Femur (tissue), 1 donor: ENCODE results near the gene TALDO1.

Experiments
- DNase-seq: peaks from one replicate; pipeline ENCODE4 v3.0.0-alpha.2; 2017

The TALDO1 gene

DNA sequence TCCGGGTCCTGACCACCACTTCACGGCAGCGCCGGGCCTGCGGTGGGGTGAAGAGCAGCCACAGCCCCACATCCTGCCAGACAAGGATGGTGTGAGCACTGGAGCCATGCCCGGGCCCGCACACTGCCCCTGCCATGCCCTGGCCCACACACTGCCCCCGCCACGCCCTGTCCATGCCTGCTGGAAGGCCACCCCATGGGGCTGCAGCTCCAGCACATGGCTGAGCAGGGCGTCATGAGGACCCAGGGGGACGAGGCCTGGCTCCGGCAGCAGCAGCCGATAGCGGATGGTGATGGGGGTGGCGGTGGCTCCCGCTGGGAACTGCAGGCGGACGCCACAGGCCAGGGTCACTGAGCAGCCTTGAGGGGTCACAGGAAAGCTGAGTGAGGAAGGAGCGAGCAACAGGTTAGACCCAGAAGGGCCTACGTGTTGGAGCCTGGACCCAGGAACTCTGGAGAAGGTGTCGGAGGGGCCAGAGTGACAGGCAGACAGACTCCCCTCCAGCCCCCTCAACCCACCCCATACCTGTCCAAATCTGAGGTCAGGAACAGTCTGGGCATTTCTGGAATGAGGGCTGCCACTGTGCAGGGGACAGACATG, 54.9 kb downstream of the TALDO1 start:
- no peak for DNase-seq

DNA sequence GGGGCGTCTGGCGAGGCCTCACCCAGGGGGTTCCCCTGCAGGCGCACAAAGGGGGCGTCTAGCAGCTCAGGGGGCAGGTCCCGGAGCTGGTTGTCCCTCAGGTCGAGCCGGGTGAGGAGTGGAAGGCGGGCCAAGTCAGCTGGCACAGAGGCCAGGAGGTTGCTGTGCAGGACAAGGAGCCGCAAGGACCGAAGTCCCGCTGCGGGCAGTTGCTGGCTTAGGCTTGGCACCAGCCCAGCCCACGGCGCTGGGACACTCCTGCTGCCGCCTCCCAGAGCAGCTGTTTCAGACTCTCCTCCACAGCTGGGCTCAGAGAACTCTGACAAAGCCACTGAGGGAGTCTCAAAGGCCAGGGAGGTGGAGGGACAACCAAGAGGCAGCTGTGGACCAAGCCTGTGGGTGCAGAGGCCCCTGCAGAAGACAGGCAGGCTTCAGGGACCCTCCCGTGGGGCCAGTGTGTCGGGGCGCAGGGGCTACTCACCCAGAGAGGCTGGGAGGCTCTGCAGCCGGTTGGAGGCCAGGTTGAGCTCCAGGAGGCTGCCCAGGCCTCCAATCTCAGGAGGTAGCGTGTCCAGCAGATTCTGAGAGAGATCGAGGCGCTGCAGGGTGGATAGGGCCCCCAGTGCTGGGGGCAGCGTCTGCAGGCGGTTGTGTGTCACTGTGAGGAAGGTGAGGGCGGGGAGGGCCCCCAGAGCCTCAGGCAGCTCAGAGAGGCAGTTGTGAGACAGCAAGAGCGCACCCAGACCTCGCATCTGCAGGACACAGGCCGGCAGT, 55.6 kb downstream of the TALDO1 start:
- no peak for DNase-seq

- no peak for DNase-seq
These were observed 56.1 kb downstream of the TALDO1 start for GRCh38 chr11:803467-803742.

GRCh38 chr11:803770-804598, 56.7 kb downstream of the TALDO1 start:
- DNase-seq = no peak

- DNase-seq = no peak
These were observed 57.3 kb downstream of the TALDO1 start for GRCh38 chr11:804599-804964.

DNA sequence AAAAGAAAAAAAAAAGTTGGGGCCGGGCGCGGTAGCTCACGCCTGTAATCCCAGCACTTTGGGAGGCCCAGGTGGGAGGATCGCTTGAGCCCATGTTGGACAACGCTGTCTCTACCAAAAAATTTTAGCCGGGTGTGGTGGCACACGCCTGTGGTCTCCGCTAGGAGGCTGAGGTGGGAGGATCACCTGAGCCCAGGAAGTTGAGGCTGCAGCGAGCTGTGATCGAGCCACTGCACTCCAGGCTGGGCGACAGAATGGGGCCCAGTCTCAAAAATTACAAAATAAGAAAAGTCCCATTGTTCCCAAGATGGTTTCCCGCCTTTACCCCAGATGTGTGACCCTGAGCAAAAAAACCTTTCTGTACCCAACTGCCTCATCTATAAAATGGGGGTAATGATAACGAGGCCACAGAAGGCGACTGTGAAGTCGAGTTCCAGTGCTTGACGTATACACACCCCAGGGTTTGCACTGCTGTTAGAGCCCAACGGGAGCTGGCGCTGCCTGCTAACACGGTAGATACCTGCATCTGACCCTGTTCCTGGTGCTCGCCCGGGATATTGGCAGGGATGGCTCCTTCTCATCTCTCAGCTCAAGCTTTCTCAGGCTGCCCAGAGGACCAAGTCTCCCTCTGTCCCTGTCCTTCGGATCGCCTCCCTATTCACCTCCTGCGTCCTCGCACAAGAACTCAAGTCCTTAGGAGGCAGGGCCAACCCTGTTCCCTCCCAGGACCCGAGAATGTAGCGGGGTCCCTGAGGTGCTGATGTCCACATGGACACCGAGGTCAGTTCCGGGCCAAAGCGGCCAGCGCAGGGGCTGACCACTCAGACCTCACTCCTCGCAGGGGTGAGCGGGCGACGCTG, 61.4 kb downstream of the TALDO1 start:
- no peak for DNase-seq

- peak; percentile 98 for DNase-seq
These were observed 62.2 kb downstream of the TALDO1 start, which contains the start of gene RPLP2 for GRCh38 chr11:809287-810039. RPLP2 (plus strand) TSS chr11:809967; CDS start chr11:810235, 268 bp downstream.

DNA sequence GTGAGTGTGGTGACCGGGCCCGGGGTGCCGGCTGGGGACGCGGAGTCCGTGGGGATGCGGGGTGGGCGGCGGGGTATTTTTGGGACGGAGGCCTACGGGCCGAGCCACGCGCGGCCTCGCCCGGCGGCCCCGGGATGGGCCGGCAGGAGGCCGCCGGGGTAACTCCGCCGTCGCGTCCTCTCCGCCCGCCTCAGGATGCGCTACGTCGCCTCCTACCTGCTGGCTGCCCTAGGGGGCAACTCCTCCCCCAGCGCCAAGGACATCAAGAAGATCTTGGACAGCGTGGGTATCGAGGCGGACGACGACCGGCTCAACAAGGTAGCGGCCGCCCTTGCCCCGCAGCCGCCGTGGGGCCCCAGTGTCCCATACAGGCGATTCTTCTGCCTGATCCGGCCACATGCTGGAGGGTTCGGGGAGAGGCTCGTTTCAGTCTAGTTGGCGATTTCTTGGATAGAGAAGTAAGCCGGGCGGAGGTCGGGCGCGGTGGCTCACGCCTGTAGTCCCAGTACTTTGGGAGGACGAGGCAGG, 62.8 kb downstream of the TALDO1 start:
- DNase-seq = no peak

DNA sequence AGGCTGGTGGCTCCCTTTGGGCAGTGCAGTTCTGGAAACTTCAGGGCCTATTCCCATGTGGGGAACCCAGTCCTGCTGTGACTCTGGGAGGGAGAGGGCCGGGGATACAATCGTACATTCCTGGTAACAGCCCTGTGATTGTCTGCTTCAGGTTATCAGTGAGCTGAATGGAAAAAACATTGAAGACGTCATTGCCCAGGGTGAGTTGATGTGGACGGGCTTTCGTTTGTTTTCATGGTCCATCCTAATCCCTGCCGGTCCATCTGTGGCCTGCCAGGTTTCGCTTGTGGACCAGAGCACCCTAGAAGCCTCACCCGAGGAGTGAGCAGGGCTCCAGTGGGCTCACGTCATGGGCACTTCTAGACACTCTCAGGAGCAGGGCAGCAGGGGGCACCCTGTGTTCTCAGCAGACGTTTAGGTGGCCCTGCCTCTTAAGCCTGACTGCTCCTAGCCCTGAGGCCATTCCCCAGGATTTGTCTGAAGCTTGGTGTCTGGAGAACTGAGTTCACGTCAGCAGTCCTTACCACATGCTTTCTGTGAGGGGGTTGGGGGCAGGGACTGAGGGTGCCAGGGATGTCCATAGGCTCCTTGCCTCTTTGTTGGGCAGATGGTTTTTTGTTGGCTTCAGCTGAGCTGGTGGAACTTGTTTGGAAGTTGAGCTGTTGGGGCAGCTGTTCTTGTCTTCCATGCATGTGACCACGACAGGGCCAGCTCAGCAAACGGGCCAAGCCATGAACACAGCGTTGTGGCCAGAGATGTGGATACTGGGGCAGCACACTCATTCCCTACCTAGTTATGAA, 64.4 kb downstream of the TALDO1 start:
- no peak for DNase-seq

- no peak for DNase-seq
These were observed 65.1 kb downstream of the TALDO1 start for GRCh38 chr11:812390-812789.

DNA sequence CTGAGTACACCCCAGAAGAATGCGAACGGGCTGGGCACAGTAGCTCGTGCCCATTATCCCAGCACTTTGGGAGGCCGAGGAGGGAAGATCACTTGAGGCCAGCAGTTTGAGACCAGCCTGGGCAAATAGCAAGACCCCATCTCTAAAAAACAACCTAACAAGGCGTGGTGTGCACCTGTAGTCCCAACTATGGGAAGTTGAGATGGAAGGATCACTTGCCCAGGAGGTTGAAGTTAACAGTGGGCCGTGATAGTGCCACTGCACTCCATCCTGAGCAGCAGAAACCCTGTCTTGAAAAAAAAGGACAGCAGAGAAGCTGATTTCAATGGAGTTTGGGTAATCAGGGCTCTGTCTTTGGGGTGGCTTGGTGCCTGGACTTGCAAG, 65.8 kb downstream of the TALDO1 start:
- DNase-seq = no peak

DNA sequence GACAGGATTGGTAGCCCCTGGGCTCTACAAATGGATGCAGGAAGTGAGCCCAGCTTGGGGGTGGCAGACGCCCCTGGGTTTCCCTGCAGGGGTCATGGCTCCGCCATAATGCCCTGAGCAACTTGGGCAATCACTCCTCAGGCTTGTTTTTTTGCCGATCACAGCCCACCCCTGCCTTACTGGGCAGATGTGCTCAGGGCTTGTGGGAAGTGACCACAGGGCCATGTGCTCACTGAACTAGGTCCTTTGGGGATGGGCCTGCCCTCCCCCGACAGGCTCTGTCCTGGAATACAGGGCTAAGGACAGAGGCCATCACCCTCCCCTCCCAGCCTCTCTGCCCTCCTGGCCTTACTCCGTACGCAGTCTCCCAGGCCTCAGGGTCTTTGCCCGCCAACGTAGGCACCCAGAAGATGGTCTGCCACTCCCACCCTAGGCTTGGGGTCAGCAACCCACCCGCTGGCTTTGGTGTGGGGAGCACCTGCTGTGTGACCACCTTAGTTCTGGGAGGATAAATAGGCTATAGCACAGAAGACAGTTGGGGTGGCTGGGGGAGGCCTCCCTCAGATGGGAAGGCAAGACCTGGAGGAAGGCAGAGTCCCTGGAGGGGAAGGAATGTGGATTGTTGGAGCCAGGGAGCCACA, 66.3 kb downstream of the TALDO1 start:
- no peak for DNase-seq
